OCI-LY3 (cell line): ENCODE results near the gene NSMCE4A.

Experiments
- CTCF ChIP-seq: fragments of 200-600, 300-600 bp; sonication (generic); IDR thresholded peaks from 2 replicates; pipeline ENCODE4 v1.5.1; 2014; ENCODE audit warnings: antibody characterized with exemption, low read length, low read depth
- EZH2phosphoT487 ChIP-seq: fragments of 200-600 bp; shearing (Covaris generic); IDR thresholded peaks from 2 replicates; pipeline ENCODE4 v1.6.1; 2018; ENCODE audit warnings: antibody characterized with exemption, mixed run types, low read depth

- TF ChIP-seq CTCF (no peak), EZH2phosphoT487 (no peak)
These were observed 8.8 kb upstream of the NSMCE4A start for GRCh38 chr10:121983852-121984251.
